ENCODE data around the gene FKBP15.

DNA sequence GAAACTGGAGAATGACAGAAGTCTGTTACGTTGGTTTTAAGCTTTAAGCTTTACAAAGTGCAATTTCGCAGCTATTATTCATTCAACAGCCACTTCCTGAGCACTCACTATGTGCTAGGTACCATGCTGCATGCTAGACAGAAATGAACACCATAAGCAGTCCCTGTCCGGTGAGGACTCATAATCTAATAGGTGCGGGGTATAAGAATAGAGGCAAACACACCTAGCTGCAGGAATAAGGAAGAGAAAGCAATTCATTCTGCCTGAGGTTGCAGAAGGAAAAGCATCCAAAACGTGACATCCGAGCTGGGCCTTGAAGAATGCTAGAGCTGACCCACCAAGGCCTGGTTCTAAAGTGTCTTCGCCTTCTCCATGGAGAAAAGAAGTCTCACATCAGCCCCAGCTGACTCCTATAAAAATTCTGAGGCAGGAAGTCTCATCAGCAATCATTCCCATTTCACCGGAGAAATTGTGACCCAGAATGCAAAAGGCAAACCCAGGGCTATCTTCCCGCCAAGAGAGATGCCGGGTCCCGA is 542 bp downstream of the FKBP15 start:
- no peak for TF ChIP-seq CTCF (IDR thresholded peaks at IDR 0.05; ENCODE audit: insufficient read depth, low read depth, low read length)
- TF ChIP-seq EZH2 (IDR thresholded peaks at IDR 0.05; ENCODE audit: insufficient read depth, low read length), result no peak

Measured in astrocyte (in vitro differentiated cells and primary cell).